ENCODE measurements around the gene KIDINS220.

The KIDINS220 gene

DNA sequence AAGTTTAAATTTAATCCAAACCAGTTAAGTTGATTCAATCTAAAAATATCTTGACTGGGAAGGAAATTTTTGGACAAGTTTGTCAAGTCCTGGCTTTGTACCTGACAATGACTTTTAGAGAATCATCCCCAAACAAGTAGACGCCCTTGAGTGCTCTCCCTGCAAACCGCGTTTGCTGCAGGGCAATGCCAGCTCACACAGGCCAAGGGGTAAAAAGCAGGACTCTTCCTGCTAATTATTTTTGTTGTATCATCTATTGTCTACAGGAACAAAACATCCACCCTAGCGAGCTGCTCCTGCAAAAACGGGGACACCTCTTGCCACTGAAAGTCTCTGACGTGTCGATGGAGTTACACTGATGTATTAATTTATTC is 144.6 kb downstream of the KIDINS220 start:
- DNase-seq (ENCODE audit: insufficient read length, low spot score) = no peak
- TF ChIP-seq CTCF (IDR thresholded peaks at IDR 0.05; ENCODE audit: insufficient read depth, missing control alignments) = no peak
- no peak for FAIRE-seq

DNA sequence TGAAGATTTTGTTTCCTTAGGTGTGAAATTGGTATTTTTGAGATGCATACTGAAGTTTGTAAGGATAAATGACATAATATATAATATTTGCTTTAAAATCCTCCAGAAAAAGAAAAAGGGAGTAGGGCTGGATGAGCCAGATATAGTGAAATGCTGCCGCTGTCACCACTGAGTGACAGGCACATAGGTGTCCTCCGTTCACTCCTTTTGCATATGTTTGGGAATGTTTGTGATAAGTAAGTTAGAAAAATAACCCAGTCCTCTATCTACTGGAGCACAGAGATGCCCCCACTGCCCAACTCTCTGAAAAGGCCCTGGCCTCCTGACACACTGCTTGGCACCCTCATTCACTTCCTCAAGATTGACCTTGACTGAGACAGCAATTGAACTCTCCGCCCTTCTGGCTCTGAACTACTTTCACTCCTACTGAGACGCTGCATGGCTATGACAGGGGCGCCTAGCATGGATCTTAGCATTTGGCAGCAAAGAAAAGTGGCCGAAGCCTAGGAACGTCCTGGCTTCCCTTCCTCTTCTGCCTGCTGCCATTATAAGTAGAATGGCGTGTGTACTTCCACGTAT is 145.5 kb downstream of the KIDINS220 start:
- DNase-seq (ENCODE audit: insufficient read length, low spot score) = no peak
- no peak for TF ChIP-seq CTCF (IDR thresholded peaks at IDR 0.05; ENCODE audit: insufficient read depth, missing control alignments)
- no peak for FAIRE-seq

DNA sequence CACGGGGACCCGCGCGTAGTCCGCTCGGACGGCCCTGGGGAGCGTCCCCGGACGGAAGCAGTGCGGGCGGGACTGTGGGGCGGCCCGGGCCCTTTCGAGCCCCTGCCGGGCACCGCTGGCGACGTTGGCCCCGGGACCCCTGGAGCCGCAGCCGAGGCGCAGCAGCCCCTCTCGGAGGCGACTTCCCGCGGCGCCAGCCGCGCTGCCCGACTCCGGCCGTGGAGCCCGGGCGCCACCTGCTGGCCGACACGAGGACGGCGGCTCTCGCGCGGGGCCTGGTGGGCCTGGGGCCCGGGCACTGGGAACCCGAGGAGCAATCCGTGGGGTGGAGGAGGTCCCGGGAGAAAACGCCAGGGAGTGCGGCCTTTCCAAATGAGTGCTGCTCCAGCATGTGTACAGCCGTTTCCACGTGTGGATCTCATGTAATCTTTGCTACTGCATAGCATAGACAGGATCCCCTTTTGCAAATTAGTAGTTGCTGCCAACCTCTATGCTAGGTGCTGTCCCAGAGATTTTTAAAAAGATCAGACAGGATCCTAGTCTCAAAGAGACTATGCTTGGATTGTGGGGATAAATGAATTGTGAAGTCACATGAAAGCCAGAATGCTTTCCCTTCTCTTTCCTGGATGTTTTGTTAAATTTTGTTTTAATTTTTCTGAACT is 151.6 kb downstream of the KIDINS220 start:
- DNase-seq (ENCODE audit: insufficient read length, low spot score) (peak; percentile 72), FAIRE-seq (no peak)
- peak; percentile 73 for TF ChIP-seq CTCF (IDR thresholded peaks at IDR 0.05; ENCODE audit: insufficient read depth, missing control alignments)

GRCh38 chr2:8684878-8685696 is 152.3 kb downstream of the KIDINS220 start:
- no peak for FAIRE-seq
- DNase-seq (ENCODE audit: insufficient read length, low spot score) = no peak
- TF ChIP-seq CTCF (IDR thresholded peaks at IDR 0.05; ENCODE audit: insufficient read depth, missing control alignments) = no peak

GRCh38 chr2:8684540-8684877 is 152.9 kb downstream of the KIDINS220 start:
- no peak for FAIRE-seq

DNA sequence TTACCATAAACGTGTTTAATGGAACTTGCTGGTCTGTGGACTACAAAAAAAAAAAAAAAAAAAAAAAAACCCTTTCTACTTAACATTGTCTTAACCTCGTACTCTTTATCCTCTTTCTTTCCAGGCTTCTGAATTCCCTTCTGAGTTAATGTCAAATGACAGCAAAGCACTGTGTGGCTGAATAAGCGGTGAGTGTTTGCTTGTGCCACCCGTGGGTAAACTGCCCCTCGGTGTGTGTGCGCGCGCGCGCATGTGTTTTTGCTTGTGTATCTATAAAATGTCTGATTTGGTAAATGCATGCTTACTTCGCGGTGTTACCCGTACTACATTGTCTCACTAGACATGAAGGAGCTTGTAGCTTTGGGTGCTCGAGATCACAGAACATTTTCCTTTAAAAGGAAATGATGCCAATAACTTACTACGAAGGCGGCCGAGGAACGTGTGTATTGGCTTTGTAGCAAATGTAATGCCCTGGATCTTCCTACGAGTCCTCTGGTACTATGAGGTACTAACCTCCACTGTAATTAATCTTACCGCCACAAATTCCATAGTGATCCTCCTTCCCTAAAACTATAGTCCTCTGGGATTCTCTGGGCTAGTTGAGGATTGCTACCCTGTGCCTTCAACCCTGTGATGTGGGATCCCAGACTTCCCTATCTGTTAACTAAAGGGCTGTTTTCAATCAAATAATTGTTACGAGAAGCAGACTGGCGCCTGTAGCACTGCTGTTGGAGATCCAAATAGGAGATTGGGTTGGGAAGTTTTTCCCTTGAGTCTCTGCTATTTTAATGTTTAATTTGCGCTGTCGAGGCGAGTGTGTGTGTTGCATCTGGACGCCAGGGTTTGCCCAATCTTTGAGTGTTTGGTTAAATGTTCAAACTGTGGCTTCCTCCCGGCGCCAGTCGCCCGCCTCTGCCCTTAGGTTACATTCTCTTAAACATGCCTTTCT is 154.4 kb downstream of the KIDINS220 start:
- FAIRE-seq = no peak
- no peak for DNase-seq (ENCODE audit: insufficient read length, low spot score)
- TF ChIP-seq CTCF (IDR thresholded peaks at IDR 0.05; ENCODE audit: insufficient read depth, missing control alignments) = no peak

More at GRCh38 chr2:8684540-8684877, 152.9 kb downstream of the KIDINS220 start:
- TF ChIP-seq CTCF (IDR thresholded peaks at IDR 0.05; ENCODE audit: insufficient read depth, missing control alignments) = no peak
- no peak for DNase-seq (ENCODE audit: insufficient read length, low spot score)

Data from D721Med (cell line).